Right cardiac atrium (tissue), 5 donors: ENCODE data around the gene EFCAB6. TPM values are rescaled to one million over a fixed set of nuclear protein-coding genes. Genes with fewer than 3 reads are reported as not detected.

Source experiments
- ATAC-seq, 2 donors: fragments of 200-7000 bp; cut with Tn5 transposase; one replicate each; pipeline versions ENCODE4 v1.8.0 to v1.9.1; 2020; ENCODE audit warnings: moderate library complexity in 2 of 2, mild to moderate bottlenecking in 1 of 2
- DNase-seq, 3 donors: peaks; one replicate each; pipeline ENCODE4 v3.0.0-alpha.2; 2020
- H3K27ac ChIP-seq: one replicate; pipeline ENCODE4 v1.5.1; 2013; ENCODE audit warnings: mild to moderate bottlenecking, low read length, control low read depth, moderate library complexity
- H3K27me3 ChIP-seq: one replicate; pipeline ENCODE4 v1.6.1; 2013; ENCODE audit not compliant: control insufficient read depth, insufficient read depth
- H3K4me1 ChIP-seq: one replicate; pipeline ENCODE4 v1.6.1; 2013; ENCODE audit warnings: low read length; ENCODE audit not compliant: control insufficient read depth, insufficient read depth
- H3K4me3 ChIP-seq: one replicate; pipeline ENCODE4 v1.5.1; 2013; ENCODE audit warnings: low read length, control low read depth
- H3K9me3 ChIP-seq: one replicate; pipeline ENCODE4 v1.6.1; 2013; ENCODE audit warnings: low read length; ENCODE audit not compliant: control insufficient read depth
- WGBS: extraction: QIAGEN DNeasy Blood & Tissue Kit; methylation state at CpG from one replicate; pipeline ENCODE4 v1.1.7; 2013; 5-methylcytosine and 5-hydroxymethylcytosine counted together
- intact Hi-C, 4 donors: fragments of 100-400 bp; cut with DNase I; formaldehyde crosslinking; loops; one replicate each; pipeline versions ENCODE4 v1.11.0 to v1.14.0; 2022 to 2023
- polyA plus RNA-seq: library from polyadenylated mRNA; stranded (reverse); fragments of 200-250 nt; gene quantifications from one replicate; pipeline ENCODE4 v1.2.3, GENCODE V29; 2013
- total RNA-seq, 4 donors: library from RNA; stranded (reverse); fragmentation: NEBNext Ultra II Directional; extraction: Animal tissue kit (Norgen Biotek cat#: 25700); gene quantifications; one replicate each; pipeline ENCODE4 v1.2.1, GENCODE V29; 2021
- donor health status: healthy with polysubstance abuse.
- donor health status: DM: no; HTN: yes; CAD: no.
- donor health status: DM: no; HTN: no; CAD: no.
- donor health status: DM: no; HTN: yes; CAD: no; lungs with severe emphysema.
- donor health status: DM: yes; HTN: yes; CAD: no.

Gene EFCAB6
- total and polyA plus RNA-seq, 5 donors = 0.70 to 3.4 (median 1.8) TPM

- Histone ChIP-seq H3K27me3 (no peaks in the 10 kb centered on the region), H3K27ac (no peak overlapping the region), H3K4me3 (no peak overlapping the region), H3K4me1 (no peaks in the 10 kb centered on the region), H3K9me3 (no peaks in the 10 kb centered on the region)
- 74% methylated on average over 9 of the region's 9 CpGs for WGBS
- intact Hi-C loops = no loop called here
- no peak for ATAC-seq
- no peak for DNase-seq
Measured at GRCh38 chr22:43529934-43530333, 282.2 kb downstream of the EFCAB6 start.

- intact Hi-C loops = no loop called here
- Histone ChIP-seq H3K4me3 (no peak overlapping the region), H3K27me3 (no peaks in the 10 kb centered on the region), H3K4me1 (no peaks in the 10 kb centered on the region), H3K27ac (no peak overlapping the region), H3K9me3 (no peaks in the 10 kb centered on the region)
- WGBS = 95% methylated on average over 2 of the region's 2 CpGs
- DNase-seq = no peak
- no peak for ATAC-seq
Measured at GRCh38 chr22:43529461-43529860, 282.6 kb downstream of the EFCAB6 start.

DNA sequence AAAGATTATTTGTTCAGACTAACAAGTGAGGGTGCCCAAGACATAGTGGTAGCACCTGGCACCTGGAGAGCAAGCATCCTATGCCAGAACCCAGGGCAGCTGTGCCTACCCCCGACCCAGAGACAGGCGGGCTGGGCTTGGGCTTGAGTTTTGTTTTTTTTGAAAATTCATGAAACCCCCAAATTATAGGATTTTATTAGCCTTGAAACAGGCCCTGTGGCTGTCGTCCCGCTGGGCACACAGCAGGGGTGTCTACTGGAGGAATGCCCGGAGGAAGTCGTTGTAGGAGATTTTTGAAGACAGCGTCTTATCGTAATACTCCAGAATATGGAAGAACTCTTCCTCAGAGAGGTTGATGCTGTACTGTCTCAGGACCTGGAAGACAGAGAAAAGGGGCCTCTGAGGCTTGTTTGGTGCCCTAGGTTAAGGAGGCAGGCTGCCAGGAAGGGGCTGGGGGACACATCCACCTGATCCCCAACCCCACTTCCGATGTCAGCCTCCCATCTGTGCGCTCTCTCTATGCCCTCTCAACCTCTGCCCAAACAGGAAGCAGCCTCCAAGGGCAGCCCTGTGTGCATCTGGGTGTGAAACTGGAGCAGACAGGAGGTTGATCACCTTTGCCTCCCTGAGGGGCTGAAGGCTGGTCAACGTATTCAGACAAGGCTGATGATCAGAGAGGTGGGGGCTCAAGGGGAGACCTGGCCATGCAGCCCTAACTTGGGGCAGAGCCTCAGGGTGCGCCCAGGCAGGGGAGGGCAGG lies 283.3 kb downstream of the EFCAB6 start:
- 63% methylated on average over 12 of the region's 12 CpGs for WGBS
- Histone ChIP-seq H3K4me3 (no peak overlapping the region), H3K9me3 (no peaks in the 10 kb centered on the region), H3K27ac (no peak overlapping the region), H3K4me1 (no peaks in the 10 kb centered on the region), H3K27me3 (no peaks in the 10 kb centered on the region)
- ATAC-seq = no peak
- DNase-seq = no peak
- intact Hi-C loops = no loop called here

DNA sequence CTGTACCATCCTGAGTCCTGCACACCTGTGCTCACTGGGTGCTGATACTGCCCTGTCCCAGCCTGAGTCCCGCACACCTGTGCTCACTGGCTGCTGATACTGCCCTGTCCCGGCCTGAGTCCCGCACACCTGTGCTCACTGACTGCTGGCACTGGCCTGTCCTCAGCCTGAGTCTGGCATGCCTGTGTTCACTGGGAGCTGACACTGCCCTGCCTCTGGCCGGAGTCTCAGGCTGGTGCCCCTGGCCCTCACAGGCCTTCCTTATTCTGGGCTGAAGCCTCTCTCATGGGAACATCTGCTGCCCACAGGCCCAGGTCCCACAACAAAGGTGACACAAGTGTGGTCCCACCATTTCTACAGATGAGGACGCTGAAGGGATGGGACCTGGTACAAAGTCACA lies 285.2 kb downstream of the EFCAB6 start:
- Histone ChIP-seq H3K4me1 (no peaks in the 10 kb centered on the region), H3K27me3 (no peaks in the 10 kb centered on the region), H3K9me3 (no peaks in the 10 kb centered on the region), H3K27ac (no peak overlapping the region), H3K4me3 (no peak overlapping the region)
- DNase-seq (no peak), ATAC-seq (no peak)
- WGBS = 85% methylated on average over 5 of the region's 5 CpGs
- intact Hi-C loops = no loop called here

GRCh38 chr22:43526117-43526655 lies 285.9 kb downstream of the EFCAB6 start:
- WGBS = 87% methylated on average over 7 of the region's 7 CpGs
- ATAC-seq (no peak), DNase-seq (no peak)
- H3K9me3 ChIP-seq = no peaks in the 10 kb centered on the region
- H3K4me3 ChIP-seq = no peak overlapping the region
- no peak overlapping the region for H3K27ac ChIP-seq
- no peaks in the 10 kb centered on the region for H3K27me3 ChIP-seq
- H3K4me1 ChIP-seq = no peaks in the 10 kb centered on the region
- intact Hi-C loops = no loop called here

DNA sequence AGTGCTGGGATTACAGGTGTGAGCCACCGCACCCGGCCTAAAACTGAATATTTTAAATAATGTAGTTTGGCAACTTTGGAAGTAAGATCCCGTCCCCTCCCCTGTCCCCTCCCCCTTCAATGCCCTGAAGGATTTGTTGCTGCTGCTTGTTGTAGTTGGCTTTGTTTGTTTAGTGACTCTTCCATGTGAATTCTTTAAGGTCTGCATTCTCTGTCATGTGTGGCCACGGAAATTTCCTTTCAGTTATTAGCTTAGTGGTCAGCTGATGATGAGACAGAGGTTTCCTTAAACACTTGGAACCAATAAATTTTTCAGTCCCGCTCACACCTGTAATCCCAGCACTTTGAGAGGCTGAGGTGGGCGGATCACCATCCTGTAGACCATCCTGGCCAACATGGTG lies 290.4 kb downstream of the EFCAB6 start:
- Histone ChIP-seq H3K9me3 (no peaks in the 10 kb centered on the region), H3K4me3 (no peak overlapping the region), H3K27ac (no peak overlapping the region), H3K4me1 (no peaks in the 10 kb centered on the region), H3K27me3 (no peaks in the 10 kb centered on the region)
- DNase-seq (no peak), ATAC-seq (no peak)
- intact Hi-C loops = no loop called here
- WGBS = 84% methylated on average over 6 of the region's 6 CpGs

- H3K9me3 ChIP-seq = no peaks in the 10 kb centered on the region
- H3K4me3 ChIP-seq = no peak overlapping the region
- no peaks in the 10 kb centered on the region for H3K27me3 ChIP-seq
- DNase-seq = no peak
- H3K4me1 ChIP-seq = no peaks in the 10 kb centered on the region
- H3K27ac ChIP-seq = no peak overlapping the region
- intact Hi-C loops = no loop called here
- WGBS = 59% methylated on average over 2 of the region's 2 CpGs
- ATAC-seq = no peak
Measured at GRCh38 chr22:43520632-43521039, 291.5 kb downstream of the EFCAB6 start.

GRCh38 chr22:43516996-43517635 lies 295.0 kb downstream of the EFCAB6 start:
- Histone ChIP-seq H3K4me1 (no peaks in the 10 kb centered on the region), H3K4me3 (no peak overlapping the region), H3K9me3 (no peaks in the 10 kb centered on the region), H3K27ac (no peak overlapping the region), H3K27me3 (no peaks in the 10 kb centered on the region)
- DNase-seq = no peak
- intact Hi-C loops = no loop called here
- WGBS = 78% methylated on average over 14 of the region's 14 CpGs
- no peak for ATAC-seq

DNA sequence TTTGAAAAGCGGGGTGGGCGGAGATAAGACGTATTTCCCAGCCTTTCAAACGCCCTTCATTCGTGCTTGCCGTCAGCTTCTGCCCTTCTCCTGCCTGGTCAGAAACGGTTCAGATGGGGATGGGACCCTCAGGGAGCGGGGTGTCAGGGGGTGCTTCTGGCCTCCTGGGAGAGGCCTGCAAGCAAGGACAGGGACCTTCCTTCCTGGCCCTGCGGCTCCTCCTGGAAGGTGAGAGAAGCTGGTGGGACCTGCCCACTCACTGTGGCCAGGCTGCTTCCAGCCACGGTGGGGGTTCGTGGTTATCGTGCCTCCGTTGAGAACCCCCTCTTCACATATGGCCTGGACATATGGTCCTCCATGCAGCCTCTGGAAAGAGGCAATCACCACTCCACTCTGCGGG lies 295.7 kb downstream of the EFCAB6 start:
- H3K27me3 ChIP-seq = no peaks in the 10 kb centered on the region
- H3K9me3 ChIP-seq = no peaks in the 10 kb centered on the region
- no peak for ATAC-seq

GRCh38 chr22:43515902-43516301 lies 296.2 kb downstream of the EFCAB6 start:
- intact Hi-C loops = no loop called here
- Histone ChIP-seq H3K4me3 (no peak overlapping the region), H3K9me3 (no peaks in the 10 kb centered on the region), H3K4me1 (no peaks in the 10 kb centered on the region), H3K27me3 (no peaks in the 10 kb centered on the region), H3K27ac (no peak overlapping the region)
- DNase-seq (no peak), ATAC-seq (no peak)
- 64% methylated on average over 13 of the region's 13 CpGs for WGBS

More for the DNA sequence above, 295.7 kb downstream of the EFCAB6 start:
- intact Hi-C loops = no loop called here
- 80% methylated on average over 14 of the region's 14 CpGs for WGBS
- Histone ChIP-seq H3K4me1 (no peaks in the 10 kb centered on the region), H3K4me3 (no peak overlapping the region), H3K27ac (no peak overlapping the region)
- no peak for DNase-seq

DNA sequence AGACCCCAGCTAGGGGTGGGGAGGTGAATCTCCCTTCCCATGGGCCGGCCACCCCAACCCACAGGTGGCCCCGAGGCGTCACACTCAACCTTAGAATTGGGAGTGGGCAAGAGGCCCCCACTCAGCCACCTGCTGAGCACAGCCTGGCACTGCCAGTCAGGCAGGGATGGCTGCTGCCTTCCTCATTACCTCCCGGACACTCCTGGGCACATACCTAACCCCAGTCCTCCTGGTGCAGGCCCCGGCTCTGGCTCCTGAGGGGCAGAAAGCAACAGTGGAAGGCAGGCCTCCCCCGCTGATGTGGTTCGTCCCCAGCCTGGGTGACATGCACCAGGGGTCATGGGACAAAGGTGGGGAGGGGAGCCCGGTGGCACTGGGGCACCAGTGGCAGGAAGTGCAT lies 296.7 kb downstream of the EFCAB6 start:
- Histone ChIP-seq H3K9me3 (no peaks in the 10 kb centered on the region), H3K4me1 (no peaks in the 10 kb centered on the region), H3K4me3 (no peak overlapping the region), H3K27me3 (no peaks in the 10 kb centered on the region), H3K27ac (no peak overlapping the region)
- 84% methylated on average over 8 of the region's 8 CpGs for WGBS
- DNase-seq = no peak
- intact Hi-C loops = no loop called here
- no peak for ATAC-seq
